Dermis microvascular lymphatic vessel endothelial cell (primary cell): ENCODE results near the gene CASQ1. TPM values are rescaled to one million over a fixed set of nuclear protein-coding genes. Genes with fewer than 3 reads are reported as not detected.

ENCODE experiments used
- DNase-seq, 2 donors: peaks; one replicate each; pipeline versions ENCODE4 v3.0.0 to v3.0.0-alpha.2; 2010; ENCODE audit warnings: low read depth in 2 of 2
- total RNA-seq: library from RNA; depleted of rRNA; stranded (reverse); fragments of >200 nt; gene quantifications from 2 replicates; pipeline ENCODE4 v1.2.1, GENCODE V29; 2014

The CASQ1 gene
- total RNA-seq, 1 donor from 2014 or later = not detected

- no peak for DNase-seq
Observed at GRCh38 chr1:160168609-160169369, 21.6 kb upstream of the CASQ1 start.

- DNase-seq = no peak
Observed at GRCh38 chr1:160169553-160170399, 20.6 kb upstream of the CASQ1 start.

- DNase-seq = no peak
Observed at GRCh38 chr1:160171354-160171753, 19.0 kb upstream of the CASQ1 start.

- DNase-seq = no peak
Observed at GRCh38 chr1:160171980-160172379, 18.4 kb upstream of the CASQ1 start.

- DNase-seq = no peak
Observed at GRCh38 chr1:160177231-160177630, 13.1 kb upstream of the CASQ1 start.

- no peak for DNase-seq
Observed at GRCh38 chr1:160177667-160178066, 12.7 kb upstream of the CASQ1 start.

- no peak for DNase-seq
Observed at GRCh38 chr1:160178731-160179130, 11.6 kb upstream of the CASQ1 start.

- no peak for DNase-seq
Observed at GRCh38 chr1:160179336-160179735, 11.0 kb upstream of the CASQ1 start.

GRCh38 chr1:160186246-160186645 lies 4.1 kb upstream of the CASQ1 start:
- no peak for DNase-seq

- no peak for DNase-seq
Observed at GRCh38 chr1:160186729-160187128, 3.6 kb upstream of the CASQ1 start.

- DNase-seq = no peak
Observed at GRCh38 chr1:160187407-160187806, 3.0 kb upstream of the CASQ1 start.

- DNase-seq = no peak
Observed at GRCh38 chr1:160188341-160188740, 2.0 kb upstream of the CASQ1 start.

GRCh38 chr1:160191756-160192155 lies 1.4 kb downstream of the CASQ1 start:
- no peak for DNase-seq

GRCh38 chr1:160192234-160192633 lies 1.9 kb downstream of the CASQ1 start:
- DNase-seq = no peak

- peak; percentile 72 to 85 for DNase-seq
Observed at GRCh38 chr1:160193091-160193819, 2.9 kb downstream of the CASQ1 start.

- DNase-seq = no peak
Observed at GRCh38 chr1:160193832-160194736, 3.7 kb downstream of the CASQ1 start.

GRCh38 chr1:160194737-160195059 lies 4.3 kb downstream of the CASQ1 start:
- no peak for DNase-seq

- DNase-seq = no peak
Observed at GRCh38 chr1:160196143-160196542, 5.8 kb downstream of the CASQ1 start.

- no peak for DNase-seq
Observed at GRCh38 chr1:160197231-160197630, 6.9 kb downstream of the CASQ1 start.

- DNase-seq = no peak
Observed at GRCh38 chr1:160200786-160201185, 10.4 kb downstream of the CASQ1 start.
